HG03571 (cell line): Measurements from ENCODE around the gene ADGRL3.

ENCODE experiments used
- ATAC-seq: cut with Tn5 transposase; IDR thresholded peaks from one replicate; pipeline ENCODE4 v1.9.1; 2021; ENCODE audit not compliant: unreplicated experiment

Gene ADGRL3

GRCh38 chr4:61877266-61877665 is 677.1 kb downstream of the ADGRL3 start:
- ATAC-seq = no peak

GRCh38 chr4:61877893-61878292 is 677.8 kb downstream of the ADGRL3 start:
- ATAC-seq = no peak

DNA sequence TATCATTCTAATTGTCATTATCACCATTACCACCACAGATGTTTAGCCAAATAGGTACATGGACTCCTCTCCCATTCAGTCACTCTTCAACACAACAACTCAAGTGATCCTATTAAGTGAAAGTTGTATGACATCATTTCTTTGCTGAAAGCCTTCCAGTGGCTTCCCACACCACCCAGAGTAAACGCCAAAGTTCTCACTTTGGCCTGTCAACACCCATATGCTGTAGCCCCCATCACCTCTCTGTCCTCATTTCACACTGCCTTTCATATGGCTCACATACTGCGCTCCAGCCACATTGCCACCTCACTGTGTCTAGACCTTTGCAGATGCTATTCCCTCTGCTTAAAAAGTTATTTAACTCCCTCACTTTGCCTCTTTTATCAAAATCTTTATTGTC is 682.3 kb downstream of the ADGRL3 start:
- ATAC-seq = no peak

DNA sequence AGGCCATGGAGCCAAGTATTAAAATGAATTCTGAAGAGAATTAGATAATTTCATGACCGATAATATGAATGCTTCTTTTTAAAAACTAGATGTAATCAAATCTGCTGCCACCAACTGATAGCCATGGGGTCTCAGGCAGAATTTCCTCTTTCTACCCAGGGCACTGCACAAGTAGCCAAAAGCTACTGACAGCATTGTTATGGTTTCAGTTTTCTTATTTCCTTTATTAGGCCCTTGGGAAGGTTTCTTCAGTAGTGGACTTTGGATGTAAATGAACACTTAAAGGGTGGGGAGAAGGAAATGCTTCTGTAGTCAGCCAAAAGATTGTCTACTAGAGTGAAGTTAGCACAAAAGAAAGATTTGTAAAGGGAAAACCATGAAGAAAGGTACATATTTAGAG is 686.0 kb downstream of the ADGRL3 start:
- no peak for ATAC-seq

GRCh38 chr4:61889117-61889516 is 689.0 kb downstream of the ADGRL3 start:
- ATAC-seq = no peak

DNA sequence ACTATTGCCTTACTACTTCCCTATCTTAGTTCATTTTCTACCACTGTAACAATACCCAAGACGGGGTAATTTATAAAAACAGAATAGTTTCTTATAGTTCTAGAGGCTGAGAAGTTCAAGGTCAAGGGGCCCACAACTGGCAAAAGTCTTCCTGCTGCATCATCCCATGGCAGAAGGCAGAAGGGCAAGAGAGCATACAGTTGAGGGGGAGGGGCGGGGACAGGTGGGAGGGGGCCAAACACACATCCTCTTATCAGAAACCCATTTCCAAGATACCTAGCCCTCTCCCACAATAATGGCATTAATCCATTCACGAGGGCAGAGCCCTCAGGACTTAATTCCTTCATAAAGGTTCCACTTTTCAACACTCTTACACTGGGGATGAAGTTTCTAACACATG is 690.2 kb downstream of the ADGRL3 start:
- ATAC-seq = no peak

GRCh38 chr4:61891953-61892352 is 691.8 kb downstream of the ADGRL3 start:
- ATAC-seq = no peak

DNA sequence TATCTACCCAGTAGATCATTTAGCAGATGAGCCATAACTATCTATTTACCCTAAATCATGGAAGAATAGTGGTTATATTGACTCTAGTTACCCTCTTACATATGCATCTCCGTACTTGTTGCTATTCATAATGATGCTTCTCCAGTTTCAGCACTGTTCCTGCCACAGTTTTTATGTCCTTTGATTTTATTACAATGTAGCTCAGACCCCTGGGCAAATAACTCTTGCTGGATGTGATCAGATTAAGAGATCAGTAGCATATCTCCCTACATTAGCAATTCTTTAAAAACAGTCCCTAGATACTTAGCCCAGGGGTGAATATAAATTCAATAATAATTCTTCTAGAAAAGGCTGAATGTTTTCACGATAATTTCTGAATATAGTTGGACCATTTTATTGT is 696.5 kb downstream of the ADGRL3 start:
- no peak for ATAC-seq

- no peak for ATAC-seq
Measured at GRCh38 chr4:61909031-61909430, 708.9 kb downstream of the ADGRL3 start.

GRCh38 chr4:61911313-61911756 is 711.2 kb downstream of the ADGRL3 start:
- no peak for ATAC-seq

GRCh38 chr4:61913619-61914018 is 713.5 kb downstream of the ADGRL3 start:
- no peak for ATAC-seq

DNA sequence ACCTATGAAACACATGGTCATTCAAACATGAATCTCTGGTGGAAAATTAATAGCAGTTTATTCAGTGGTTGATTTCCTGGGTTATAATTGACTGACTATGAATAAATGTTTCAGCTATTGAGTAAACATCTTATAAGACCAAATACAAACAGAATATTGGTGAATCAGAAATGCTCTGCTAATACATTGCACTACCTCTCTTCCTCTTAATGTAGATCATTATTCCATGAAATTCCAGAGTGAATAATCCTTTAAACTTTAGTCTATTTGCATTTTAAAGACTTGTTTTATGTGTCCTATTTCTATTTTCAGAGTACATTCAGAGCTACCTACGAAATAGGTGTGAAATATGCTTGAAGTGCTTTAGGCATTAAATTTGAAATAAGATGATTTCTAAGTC is 715.4 kb downstream of the ADGRL3 start:
- ATAC-seq = no peak

DNA sequence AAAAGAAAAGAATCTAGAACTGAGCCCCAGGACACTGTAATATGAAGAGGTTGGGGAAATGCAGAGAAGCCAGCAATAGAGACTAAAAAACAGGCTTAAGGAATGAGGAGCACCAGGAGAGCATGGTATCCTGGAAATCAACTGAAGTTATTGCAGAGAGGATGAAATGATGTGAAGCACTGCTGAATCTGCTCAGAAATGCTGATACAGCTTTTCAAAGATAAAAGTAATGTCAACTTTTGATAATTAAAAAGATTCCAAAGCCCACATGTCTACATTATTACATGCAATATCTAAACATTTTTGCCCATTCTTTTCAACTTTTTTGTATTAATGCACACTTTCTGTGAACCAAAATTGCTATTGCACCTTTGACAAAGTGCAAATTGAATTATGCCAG is 718.4 kb downstream of the ADGRL3 start:
- no peak for ATAC-seq

- ATAC-seq = no peak
Measured at GRCh38 chr4:61918987-61919386, 718.9 kb downstream of the ADGRL3 start.

GRCh38 chr4:61919561-61919960 is 719.4 kb downstream of the ADGRL3 start:
- ATAC-seq = no peak

DNA sequence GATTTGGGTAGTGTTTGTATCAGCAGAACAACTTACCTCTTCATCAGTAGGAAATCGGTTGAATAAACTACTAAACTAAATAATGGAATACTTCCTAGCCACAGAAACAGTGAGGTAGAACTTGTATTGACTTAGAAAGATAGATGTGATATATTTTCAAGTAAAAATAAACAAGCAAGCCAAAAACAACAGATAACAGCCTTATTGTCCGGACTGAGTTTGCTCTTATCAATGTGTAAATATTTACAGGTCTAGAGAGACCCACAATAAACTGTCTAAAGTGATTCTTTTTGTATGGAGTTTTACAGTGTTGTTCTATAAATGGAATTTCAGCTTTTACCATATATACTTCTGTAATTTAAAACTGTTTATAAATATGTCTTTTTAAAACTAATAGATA is 721.8 kb downstream of the ADGRL3 start:
- no peak for ATAC-seq

DNA sequence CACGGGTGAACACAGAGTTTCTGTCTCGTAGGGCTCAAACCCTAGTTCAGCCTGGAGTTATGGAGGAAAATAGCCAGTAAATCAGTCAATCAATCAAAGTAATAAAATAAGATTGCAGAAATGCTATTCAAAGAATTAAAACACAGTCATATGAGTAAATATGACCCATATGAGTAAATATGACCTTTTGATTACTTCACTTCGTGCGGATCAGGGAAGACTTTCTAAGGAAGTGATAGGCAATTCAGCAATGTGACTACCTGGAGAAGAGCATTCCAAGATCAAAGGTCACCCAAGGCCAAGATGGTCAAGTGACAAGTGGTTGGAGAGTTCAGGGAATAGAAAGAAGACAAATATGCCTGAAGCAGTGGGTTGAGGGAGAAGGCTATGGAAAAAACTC is 722.6 kb downstream of the ADGRL3 start:
- no peak for ATAC-seq

- ATAC-seq = no peak
Measured at GRCh38 chr4:61923179-61923578, 723.1 kb downstream of the ADGRL3 start.

- no peak for ATAC-seq
Measured at GRCh38 chr4:61924131-61924530, 724.0 kb downstream of the ADGRL3 start.

DNA sequence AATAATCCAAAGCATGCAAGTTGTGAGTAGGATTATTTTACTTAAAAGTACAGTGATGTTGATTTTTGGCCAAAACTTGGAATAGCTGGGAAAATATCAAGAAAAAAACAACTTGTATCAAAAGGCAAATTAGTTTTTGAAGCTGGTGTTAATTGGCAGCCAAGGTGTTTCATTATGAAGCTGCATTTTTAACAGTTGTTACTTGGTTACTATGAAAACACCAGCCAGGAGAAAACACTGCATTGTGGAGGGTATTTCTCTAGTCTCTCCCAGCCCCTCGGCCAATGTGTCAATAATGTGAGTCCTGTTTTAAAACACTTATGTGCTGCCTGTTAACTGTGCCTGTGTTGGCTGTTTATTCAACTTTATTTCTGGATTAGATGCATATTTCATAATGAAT is 733.4 kb downstream of the ADGRL3 start:
- ATAC-seq = no peak

DNA sequence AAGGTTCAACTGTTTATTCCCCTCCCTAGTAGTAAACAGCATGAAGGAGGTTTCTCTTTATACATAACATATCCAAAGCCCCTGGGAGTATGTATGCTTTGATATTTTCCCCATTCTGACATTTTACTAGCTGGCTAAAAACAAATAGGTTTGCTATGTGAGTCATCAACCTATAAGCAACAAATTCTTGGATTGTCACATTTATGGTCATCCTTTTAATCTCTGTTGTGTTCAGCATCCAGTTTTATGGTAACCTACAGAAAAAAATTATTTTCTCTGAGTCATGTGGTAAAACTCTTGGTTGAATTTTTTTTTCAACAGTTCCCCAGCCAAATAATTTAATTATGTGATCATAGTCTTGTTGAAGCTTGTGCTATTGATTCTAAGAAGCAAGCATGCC is 734.1 kb downstream of the ADGRL3 start:
- ATAC-seq = no peak

DNA sequence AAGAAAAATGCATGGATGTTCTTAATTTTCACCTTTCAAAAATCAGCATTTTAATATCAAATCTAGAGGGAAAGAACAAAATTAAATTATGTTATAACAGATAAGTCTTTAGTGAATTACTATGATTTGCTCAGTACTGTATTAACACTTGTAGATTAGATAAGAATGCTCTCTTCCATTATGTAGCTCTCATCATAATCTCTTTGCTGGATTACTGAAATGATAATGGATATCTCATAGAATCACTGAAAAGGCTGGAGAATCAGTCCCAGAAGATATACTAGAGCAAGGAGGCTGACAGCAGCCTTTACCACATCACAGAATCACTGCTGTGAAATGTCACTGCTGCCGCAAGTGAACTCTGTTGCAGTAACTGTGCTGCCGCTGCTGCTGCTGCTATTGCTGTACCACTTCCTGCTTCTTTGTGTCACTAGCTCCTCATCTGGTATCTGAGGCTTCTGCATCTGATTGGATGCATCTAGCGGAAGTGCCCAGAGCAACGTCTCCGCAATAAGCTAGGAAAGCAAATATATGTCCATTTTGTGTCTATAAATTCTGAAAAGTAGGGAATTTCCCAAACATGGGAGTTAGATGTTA is 738.2 kb downstream of the ADGRL3 start:
- ATAC-seq = no peak

DNA sequence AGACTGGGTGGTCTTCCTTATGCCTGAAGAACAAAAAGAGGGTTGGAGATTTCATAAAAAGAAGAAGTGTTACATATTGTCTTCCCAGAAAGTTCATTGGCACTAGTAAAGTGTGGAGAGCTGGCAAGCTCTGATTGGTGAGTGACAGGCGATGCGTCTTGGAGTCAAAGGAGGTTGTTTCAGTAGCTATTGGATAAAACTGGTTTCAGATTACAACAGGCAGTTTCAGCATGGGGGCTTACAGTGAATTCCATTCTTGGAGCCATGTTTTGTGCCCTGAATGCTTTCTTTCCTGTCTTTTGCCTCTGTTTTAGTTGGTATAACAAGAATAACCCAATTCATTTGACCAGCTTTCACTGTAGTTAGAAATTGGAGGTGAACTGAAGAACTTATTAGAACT is 750.5 kb downstream of the ADGRL3 start:
- no peak for ATAC-seq

- no peak for ATAC-seq
Measured at GRCh38 chr4:61953386-61953785, 753.3 kb downstream of the ADGRL3 start.
